Measurements from ENCODE around the gene ACSS3.

The ACSS3 gene

GRCh38 chr12:81224626-81225025 lies 146.7 kb downstream of the ACSS3 start:
- no peak for DNase-seq (ENCODE audit: low spot score)

GRCh38 chr12:81229759-81230158 lies 151.9 kb downstream of the ACSS3 start:
- no peak for DNase-seq (ENCODE audit: low spot score)

- no peak for DNase-seq (ENCODE audit: low spot score)
Measured at GRCh38 chr12:81231574-81232368, 153.9 kb downstream of the ACSS3 start.

- no peak for DNase-seq (ENCODE audit: low spot score)
Measured at GRCh38 chr12:81245458-81245857, 167.6 kb downstream of the ACSS3 start.

GRCh38 chr12:81245907-81246570 lies 168.2 kb downstream of the ACSS3 start:
- no peak for DNase-seq (ENCODE audit: low spot score)

- no peak for DNase-seq (ENCODE audit: low spot score)
Measured at GRCh38 chr12:81249976-81250375, 172.1 kb downstream of the ACSS3 start.

GRCh38 chr12:81252228-81252627 lies 174.3 kb downstream of the ACSS3 start:
- no peak for DNase-seq (ENCODE audit: low spot score)

GRCh38 chr12:81253360-81253759 lies 175.5 kb downstream of the ACSS3 start:
- DNase-seq (ENCODE audit: low spot score) = no peak

- no peak for DNase-seq (ENCODE audit: low spot score)
Measured at GRCh38 chr12:81255456-81255855, 177.6 kb downstream of the ACSS3 start.

GRCh38 chr12:81255947-81256346 lies 178.1 kb downstream of the ACSS3 start:
- DNase-seq (ENCODE audit: low spot score) = no peak

GRCh38 chr12:81257947-81258551 lies 180.2 kb downstream of the ACSS3 start:
- no peak for DNase-seq (ENCODE audit: low spot score)

GRCh38 chr12:81259360-81259759 lies 181.5 kb downstream of the ACSS3 start:
- DNase-seq (ENCODE audit: low spot score) = no peak

GRCh38 chr12:81261508-81262207 lies 183.8 kb downstream of the ACSS3 start:
- no peak for DNase-seq (ENCODE audit: low spot score)

GRCh38 chr12:81263072-81263471 lies 185.2 kb downstream of the ACSS3 start:
- DNase-seq (ENCODE audit: low spot score) = no peak

GRCh38 chr12:81270385-81270784 lies 192.5 kb downstream of the ACSS3 start:
- no peak for DNase-seq (ENCODE audit: low spot score)

- DNase-seq (ENCODE audit: low spot score) = no peak
Measured at GRCh38 chr12:81274637-81275529, 197.0 kb downstream of the ACSS3 start.

- no peak for DNase-seq (ENCODE audit: low spot score)
Measured at GRCh38 chr12:81284137-81284536, 206.3 kb downstream of the ACSS3 start.

GRCh38 chr12:81288651-81289050 lies 210.8 kb downstream of the ACSS3 start:
- DNase-seq (ENCODE audit: low spot score) = no peak

- DNase-seq (ENCODE audit: low spot score) = no peak
Measured at GRCh38 chr12:81294325-81295190, 216.7 kb downstream of the ACSS3 start.

- no peak for DNase-seq (ENCODE audit: low spot score)
Measured at GRCh38 chr12:81295251-81295650, 217.4 kb downstream of the ACSS3 start.

Data from CD4-positive, alpha-beta T cell treated with Interleukin-6 at 100 ng/mL for 8 hours (primary cell).